SKM-1 treated with dmso at 0.1 percent for 144 hours (cell line): ENCODE results near the gene SLC30A5.
"Not testable (repeated sequence)": the region's sequence is repeated elsewhere in the genome, so short reads cannot be mapped to it uniquely, and the experiment has no call there.

Source experiments
- DNase-seq: peaks from one replicate; lab custom pipeline; 2025; ENCODE audit not compliant: unreplicated experiment; lab: John Stamatoyannopoulos, UW

SLC30A5 gene

GRCh38 chr5:69103521-69103920, 9.7 kb downstream of the SLC30A5 start:
- DNase-seq = no peak

- DNase-seq = peak; percentile 79
Observed at GRCh38 chr5:69105996-69106906, 12.4 kb downstream of the SLC30A5 start.

GRCh38 chr5:69108367-69108766, 14.6 kb downstream of the SLC30A5 start:
- DNase-seq = not testable (repeated sequence)

GRCh38 chr5:69113851-69114250, 20.0 kb downstream of the SLC30A5 start:
- DNase-seq = no peak

GRCh38 chr5:69115526-69115925, 21.7 kb downstream of the SLC30A5 start:
- no peak for DNase-seq

- DNase-seq = no peak
Observed at GRCh38 chr5:69129413-69129812, 35.6 kb downstream of the SLC30A5 start.

GRCh38 chr5:69130241-69130640, 36.4 kb downstream of the SLC30A5 start:
- no peak for DNase-seq

- no peak for DNase-seq
Observed at GRCh38 chr5:69131304-69131703, 37.5 kb downstream of the SLC30A5 start.

- DNase-seq = no peak
Observed at GRCh38 chr5:69134126-69134525, 40.3 kb downstream of the SLC30A5 start.

- DNase-seq = peak; percentile 43
Observed at GRCh38 chr5:69136293-69136692, 42.5 kb downstream of the SLC30A5 start.

GRCh38 chr5:69137208-69137607, 43.4 kb downstream of the SLC30A5 start:
- not testable (repeated sequence) for DNase-seq

- DNase-seq = no peak
Observed at GRCh38 chr5:69137807-69138206, 44.0 kb downstream of the SLC30A5 start.

GRCh38 chr5:69138766-69139165, 45.0 kb downstream of the SLC30A5 start:
- DNase-seq = no peak

- DNase-seq = not testable (repeated sequence)
Observed at GRCh38 chr5:69140239-69140638, 46.4 kb downstream of the SLC30A5 start.

- no peak for DNase-seq
Observed at GRCh38 chr5:69140827-69141226, 47.0 kb downstream of the SLC30A5 start.

GRCh38 chr5:69148576-69148975, 54.8 kb downstream of the SLC30A5 start:
- not testable (repeated sequence) for DNase-seq

GRCh38 chr5:69148981-69149675, 55.3 kb downstream of the SLC30A5 start:
- DNase-seq = no peak

- DNase-seq = no peak
Observed at GRCh38 chr5:69149676-69150010, 55.8 kb downstream of the SLC30A5 start.

- peak; percentile 97 for DNase-seq
Observed at GRCh38 chr5:69152731-69153130, 58.9 kb downstream of the SLC30A5 start.

- DNase-seq = no peak
Observed at GRCh38 chr5:69156456-69156855, 62.6 kb downstream of the SLC30A5 start.

- DNase-seq = no peak
Observed at GRCh38 chr5:69158039-69158438, 64.2 kb downstream of the SLC30A5 start.

GRCh38 chr5:69160651-69161050, 66.8 kb downstream of the SLC30A5 start:
- no peak for DNase-seq
